OCI-M2 (cell line): ENCODE data around the gene USP6.
"Not testable (repeated sequence)": the region's sequence is repeated elsewhere in the genome, so short reads cannot be mapped to it uniquely, and the experiment has no call there.

Source experiments
- DNase-seq: peaks from one replicate; lab custom pipeline; 2025; ENCODE audit not compliant: unreplicated experiment; lab: John Stamatoyannopoulos, UW

USP6 gene

DNA sequence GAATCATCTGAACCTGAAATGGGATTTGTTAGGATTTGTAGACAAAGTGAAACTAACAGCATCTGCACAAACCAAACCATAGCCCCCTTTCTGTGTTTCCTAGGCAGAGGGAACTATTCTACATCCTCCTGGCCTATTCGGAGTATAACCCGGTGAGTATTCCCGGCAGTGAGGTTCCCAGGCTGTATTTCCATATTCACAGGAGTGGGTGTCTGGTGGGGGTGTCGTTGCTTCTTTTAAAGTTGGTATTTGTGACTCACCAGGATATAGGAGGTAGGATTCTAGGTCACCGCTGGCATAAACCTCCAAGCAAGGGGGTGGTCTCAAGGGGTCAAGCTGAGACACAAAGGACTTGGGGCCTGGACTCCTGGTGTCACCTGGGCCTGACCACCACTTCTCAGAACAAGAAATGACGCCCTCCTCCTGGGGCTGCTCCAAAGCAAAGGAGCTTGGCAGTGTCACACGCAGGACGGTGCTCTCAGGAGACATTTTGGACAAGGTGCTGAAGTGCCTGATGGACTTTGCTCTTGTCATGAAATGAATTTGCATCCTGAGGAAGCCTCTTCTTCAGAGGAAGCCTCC is 19.4 kb downstream of the USP6 start:
- DNase-seq: not testable (repeated sequence)

GRCh38 chr17:5135726-5136579 is 20.1 kb downstream of the USP6 start:
- DNase-seq: no peak

- DNase-seq: not testable (repeated sequence)
Measured at GRCh38 chr17:5136580-5137412, 21.0 kb downstream of the USP6 start.

- DNase-seq: not testable (repeated sequence)
Measured at GRCh38 chr17:5137511-5138197, 21.8 kb downstream of the USP6 start.

- DNase-seq: not testable (repeated sequence)
Measured at GRCh38 chr17:5138198-5138544, 22.3 kb downstream of the USP6 start.

DNA sequence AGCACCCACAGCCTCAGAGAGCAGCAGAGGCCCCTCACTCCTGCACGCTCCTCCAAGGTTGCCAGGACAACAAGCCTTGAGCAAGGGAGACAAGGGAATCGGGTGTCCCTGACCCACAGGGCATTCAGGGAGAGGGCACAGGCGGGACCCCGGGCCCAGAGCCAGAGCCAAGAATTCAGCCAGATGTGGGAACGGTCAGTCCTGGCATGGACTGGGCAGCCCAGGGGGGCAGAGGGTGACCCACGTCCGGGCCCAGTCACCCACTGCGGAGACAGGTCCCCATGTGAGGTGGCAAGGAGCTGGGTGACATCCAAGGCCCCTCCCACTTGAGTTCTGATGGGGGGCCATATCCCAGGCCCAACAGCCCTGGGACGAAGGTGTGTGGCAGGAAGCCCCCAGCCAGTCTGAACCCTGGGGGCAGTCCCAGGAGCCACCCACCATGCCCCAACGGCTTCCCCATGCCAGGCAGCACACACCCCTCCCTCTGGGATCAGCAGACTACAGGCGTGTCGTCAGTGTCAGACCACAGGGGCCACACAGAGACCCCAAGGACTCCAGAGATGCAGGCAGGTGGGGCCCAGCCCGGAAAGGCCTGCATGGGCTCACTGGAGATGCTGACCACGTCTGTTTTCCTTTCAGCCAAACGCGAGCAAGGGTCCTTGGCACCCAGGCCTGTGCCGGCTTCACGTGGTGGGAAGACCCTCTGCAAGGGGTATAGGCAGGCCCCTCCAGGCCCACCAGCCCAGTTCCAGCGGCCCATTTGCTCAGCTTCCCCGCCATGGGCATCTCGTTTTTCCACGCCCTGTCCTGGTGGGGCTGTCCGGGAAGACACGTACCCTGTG is 23.0 kb downstream of the USP6 start:
- no peak for DNase-seq

GRCh38 chr17:5139458-5139732 is 23.6 kb downstream of the USP6 start:
- DNase-seq: no peak

DNA sequence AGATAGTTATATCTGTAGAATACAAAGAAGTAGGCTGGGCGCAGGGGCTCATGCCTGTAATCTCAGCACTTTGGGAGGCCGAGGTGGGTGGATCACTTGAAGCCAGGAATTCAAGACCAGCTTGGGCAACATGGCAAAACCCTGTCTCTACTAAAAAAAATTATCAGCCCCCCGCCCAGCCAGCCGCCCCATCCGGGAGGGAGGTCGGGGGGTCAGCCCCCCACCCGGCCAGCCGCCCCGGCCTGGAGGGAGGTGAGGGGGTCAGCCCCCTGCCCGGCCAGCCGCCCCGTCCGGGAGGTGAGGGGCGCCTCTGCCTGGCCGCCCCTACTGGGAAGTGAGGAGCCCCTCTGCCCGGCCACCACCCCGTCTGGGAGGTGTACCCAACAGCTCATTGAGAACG is 27.0 kb downstream of the USP6 start:
- not testable (repeated sequence) for DNase-seq

DNA sequence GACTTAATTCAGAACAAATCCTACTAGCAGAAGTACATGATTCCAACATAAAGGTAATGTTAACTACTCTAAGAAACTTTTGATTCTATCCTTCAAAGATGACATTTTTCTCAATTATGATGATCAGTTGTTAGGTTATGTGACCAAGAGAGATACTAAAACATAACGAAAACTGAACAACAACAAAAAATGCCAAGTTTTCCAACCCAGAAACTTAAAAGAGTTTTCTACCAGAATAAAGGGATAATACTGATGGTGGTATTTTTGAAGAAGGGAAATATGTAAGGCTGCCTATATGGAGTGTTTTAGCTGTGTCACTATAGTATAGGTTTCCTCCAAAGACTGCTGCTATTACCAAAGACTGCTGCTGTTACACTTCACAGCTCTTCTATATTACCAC is 30.3 kb downstream of the USP6 start:
- DNase-seq: not testable (repeated sequence)

GRCh38 chr17:5160702-5161101 is 44.9 kb downstream of the USP6 start:
- DNase-seq: not testable (repeated sequence)

DNA sequence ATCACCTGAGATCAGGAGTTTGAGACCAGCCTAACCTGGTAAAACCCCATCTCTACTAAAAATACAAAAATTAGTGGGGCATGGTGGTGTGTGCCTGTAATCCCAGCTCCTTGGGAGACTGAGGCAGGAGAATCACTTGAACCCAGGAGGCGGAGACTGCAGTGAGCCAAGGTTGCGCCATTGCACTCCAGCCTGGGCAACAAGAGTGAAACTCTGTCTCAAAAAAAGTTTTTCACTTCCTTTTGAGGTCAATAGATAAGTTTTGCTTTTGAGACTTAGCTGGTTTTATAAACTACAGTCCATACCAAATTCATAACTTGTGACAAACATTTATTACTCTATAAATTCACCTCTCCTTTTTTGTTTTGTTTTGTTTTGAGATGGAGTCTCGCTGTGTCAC is 46.0 kb downstream of the USP6 start:
- not testable (repeated sequence) for DNase-seq

- no peak for DNase-seq
Measured at GRCh38 chr17:5164436-5164835, 48.6 kb downstream of the USP6 start.

DNA sequence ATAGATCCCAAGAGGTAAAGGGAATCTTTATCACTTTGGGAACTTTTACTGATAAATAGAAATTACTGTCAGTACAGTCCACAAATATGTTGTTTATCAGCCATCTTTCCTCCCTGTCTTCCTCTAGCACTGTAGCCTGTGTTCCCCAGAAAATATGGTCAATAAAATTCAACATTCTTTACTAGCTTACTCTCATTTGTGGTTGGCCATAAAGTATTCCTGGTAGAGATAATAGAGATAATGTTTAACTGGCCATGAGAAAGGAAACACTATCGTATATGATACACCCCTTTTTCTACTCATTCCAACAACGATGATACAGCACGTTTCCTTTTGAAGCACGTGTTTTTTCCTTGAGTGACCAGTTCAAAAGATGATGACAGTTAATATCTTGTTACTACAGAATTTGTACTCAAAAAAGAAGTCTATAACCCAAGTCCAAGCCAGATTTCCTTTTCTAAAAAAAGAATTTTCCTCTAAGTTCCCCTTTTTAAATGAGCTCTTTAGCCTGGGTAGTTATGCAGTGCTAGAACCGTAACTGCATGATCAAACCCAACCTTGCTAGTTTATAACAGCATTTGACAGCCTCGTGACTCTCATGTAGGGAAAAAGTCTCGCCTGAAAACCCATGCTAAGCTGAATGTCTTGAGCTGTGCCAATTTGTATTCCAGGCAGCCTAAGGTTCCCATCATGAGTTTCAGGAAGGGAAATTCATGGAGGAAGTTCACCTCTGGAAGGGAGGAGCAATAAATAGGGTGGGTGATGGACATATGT is 50.1 kb downstream of the USP6 start:
- DNase-seq: not testable (repeated sequence)

DNA sequence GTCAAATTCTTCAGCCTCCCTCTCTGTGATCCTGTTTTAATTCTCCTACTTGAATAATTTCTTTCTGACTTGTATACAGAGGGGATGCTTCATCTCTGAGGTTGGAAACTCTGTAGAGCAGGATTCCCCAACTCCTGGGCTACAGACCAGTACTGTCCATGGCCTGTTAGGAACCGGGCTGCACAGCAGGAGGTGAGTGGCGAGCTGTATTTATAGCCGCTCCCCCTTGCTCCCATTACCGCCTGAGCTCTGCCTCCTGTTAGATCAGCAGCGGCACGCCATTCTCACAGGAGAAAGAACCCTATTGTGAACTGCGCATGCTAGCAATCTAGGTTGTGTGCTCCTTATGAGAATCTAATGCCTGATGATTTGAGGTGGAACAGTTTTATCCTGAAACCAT is 59.2 kb downstream of the USP6 start:
- DNase-seq: not testable (repeated sequence)

DNA sequence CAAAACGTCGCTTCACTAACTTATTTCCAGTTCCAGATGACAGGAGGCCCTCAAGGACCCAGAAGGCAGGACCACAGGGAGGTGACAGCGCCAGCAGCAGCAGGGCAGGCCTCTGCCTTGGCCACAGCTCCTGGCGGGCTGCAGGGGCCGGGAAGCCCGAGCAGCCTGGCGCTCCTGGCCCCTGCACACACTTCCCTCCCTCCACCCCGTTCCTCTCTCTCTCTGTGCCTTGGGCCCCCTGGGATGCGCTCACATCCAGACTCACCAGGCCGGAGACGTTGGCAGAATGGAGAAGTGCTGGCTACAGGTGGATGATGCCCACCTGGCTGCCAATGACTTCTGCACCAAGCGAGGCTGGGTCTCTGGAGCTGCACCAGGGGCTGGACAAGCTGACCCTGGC is 63.2 kb downstream of the USP6 start:
- no peak for DNase-seq

GRCh38 chr17:5181509-5182305 is 65.9 kb downstream of the USP6 start:
- no peak for DNase-seq

DNA sequence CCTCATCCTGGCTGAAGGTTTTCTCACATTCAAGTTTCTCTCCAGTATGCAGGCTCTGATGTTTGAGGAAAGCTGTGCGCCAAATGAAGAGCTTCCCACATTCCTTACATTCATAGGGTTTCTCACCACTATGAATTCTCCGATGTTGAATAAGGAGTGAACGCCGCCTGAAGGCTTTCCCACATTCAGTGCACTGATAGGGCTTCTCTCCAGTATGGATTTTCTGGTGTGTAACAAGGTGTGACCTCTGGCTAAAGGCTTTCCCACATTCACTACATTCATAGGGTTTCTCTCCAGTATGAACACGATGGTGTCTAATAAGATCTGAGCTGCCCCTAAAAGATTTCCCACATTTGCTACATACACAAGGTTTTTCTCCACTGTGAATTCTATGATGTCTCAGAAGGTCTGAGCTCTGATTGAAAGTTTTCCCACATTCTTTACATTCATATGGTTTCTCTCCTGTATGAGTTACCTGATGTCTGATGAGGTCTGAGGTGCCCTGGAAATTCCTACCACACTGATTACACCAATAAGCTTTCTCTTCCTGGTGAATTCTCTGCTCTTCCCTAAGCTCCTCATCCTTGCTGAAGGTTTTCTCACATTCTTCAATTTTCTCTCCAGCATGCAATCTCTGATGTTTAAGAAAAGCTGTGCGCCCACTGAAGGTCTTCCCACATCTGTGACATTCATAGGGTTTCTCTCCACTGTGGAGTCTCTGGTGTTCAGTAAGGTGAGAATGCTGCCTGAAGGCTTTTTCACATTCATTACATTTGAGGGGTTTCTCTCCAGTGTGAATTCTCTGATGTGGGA is 67.0 kb downstream of the USP6 start:
- no peak for DNase-seq

DNA sequence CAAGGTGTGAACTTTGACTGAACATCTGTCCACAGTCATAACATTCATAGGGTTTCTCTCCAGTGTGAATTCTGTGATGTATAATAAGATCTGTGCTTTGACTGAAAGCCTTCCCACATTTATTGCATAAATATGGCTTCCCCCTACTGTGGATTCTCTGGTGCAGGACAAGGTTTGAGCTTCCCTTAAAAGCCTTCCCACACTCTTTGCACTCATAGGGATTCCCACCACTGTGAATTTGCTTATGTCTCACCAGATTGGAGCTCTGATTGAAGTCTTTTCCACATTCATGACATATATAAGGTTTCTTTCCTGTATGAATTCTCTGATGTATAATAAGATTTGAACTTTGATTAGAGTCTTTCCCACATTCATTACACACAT is 67.6 kb downstream of the USP6 start:
- no peak for DNase-seq
